Osteoblast (primary cell): ENCODE data around the gene MAP3K2. TPM values are rescaled to one million over a fixed set of nuclear protein-coding genes. Genes with fewer than 3 reads are reported as not detected.

Source experiments
- DNase-seq: peaks from one replicate; pipeline ENCODE4 v3.0.0; 2011; ENCODE audit warnings: low spot score, mixed read lengths; ENCODE audit not compliant: insufficient read length; ENCODE audit errors: missing footprints
- H2AFZ ChIP-seq: 2 replicates; pipeline ENCODE4 v1.6.0; 2011; ENCODE audit warnings: mild to moderate bottlenecking, low read length
- H3K27ac ChIP-seq: 2 replicates; pipeline ENCODE4 v1.5.1; 2011; ENCODE audit warnings: mild to moderate bottlenecking, low read depth, low read length, moderate library complexity
- H3K27me3 ChIP-seq: 2 replicates; pipeline ENCODE4 v1.6.0; 2012; ENCODE audit warnings: mild to moderate bottlenecking, control low read depth, inconsistent platforms, low read length, moderate library complexity; ENCODE audit not compliant: insufficient read depth
- H3K36me3 ChIP-seq: 2 replicates; pipeline ENCODE4 v1.5.1; 2011; ENCODE audit warnings: mild to moderate bottlenecking, low read length, control low read depth, moderate library complexity; ENCODE audit not compliant: insufficient read depth
- H3K4me1 ChIP-seq: 2 replicates; pipeline ENCODE4 v1.5.1; 2011; ENCODE audit warnings: mild to moderate bottlenecking, low read length, control low read depth, moderate library complexity; ENCODE audit not compliant: insufficient read depth
- H3K4me2 ChIP-seq: 2 replicates; pipeline ENCODE4 v1.6.0; 2011; ENCODE audit warnings: mild to moderate bottlenecking, low read length; ENCODE audit not compliant: insufficient read depth
- H3K4me3 ChIP-seq: fragments of 200-600 bp; sonication (generic); 3 replicates; pipeline ENCODE4 v1.5.1; 2012; ENCODE audit warnings: mild to moderate bottlenecking, low read length, inconsistent platforms; ENCODE audit not compliant: insufficient read depth
- H3K79me2 ChIP-seq: 2 replicates; pipeline ENCODE4 v1.6.0; 2012; ENCODE audit warnings: mild to moderate bottlenecking, low read length, control low read depth, inconsistent platforms; ENCODE audit not compliant: insufficient read depth
- H3K9me3 ChIP-seq: 2 replicates; pipeline ENCODE4 v1.5.1; 2011; ENCODE audit warnings: low read depth, low read length, control low read depth
- H4K20me1 ChIP-seq: 2 replicates; pipeline ENCODE4 v1.6.0; 2012; ENCODE audit warnings: mild to moderate bottlenecking, low read length, control low read depth; ENCODE audit not compliant: insufficient read depth
- CTCF ChIP-seq: IDR thresholded peaks from 2 replicates; pipeline ENCODE4 v1.5.1; 2011; ENCODE audit warnings: mild to moderate bottlenecking, low read depth, low read length, moderate library complexity; ENCODE audit errors: extremely low read depth
- total RNA-seq: library from RNA; depleted of rRNA; stranded (reverse); fragments of >200 nt; gene quantifications from 2 replicates; pipeline ENCODE4 v1.2.3, GENCODE V29; 2012

Gene MAP3K2
- total RNA-seq, 1 donor, result 64.1 TPM

GRCh38 chr2:127414638-127415592, 27.1 kb upstream of the MAP3K2 start:
- Histone ChIP-seq H3K4me1 (peaks cover 37% of the 10 kb centered on the region), H3K27me3 (peaks cover 9% of the 10 kb centered on the region), H3K4me3 (no peak overlapping the region), H3K9me3 (no peaks in the 10 kb centered on the region), H2AFZ (no peak overlapping the region), H3K27ac (no peak overlapping the region), H3K4me2 (no peak overlapping the region), H4K20me1 (no peaks in the 10 kb centered on the region), H3K36me3 (no peaks in the 10 kb centered on the region), H3K79me2 (no peaks in the 10 kb centered on the region)
- DNase-seq, result no peak
- no peak for TF ChIP-seq CTCF

- Histone ChIP-seq H3K4me3 (no peak overlapping the region), H3K27me3 (peaks cover 9% of the 10 kb centered on the region), H4K20me1 (no peaks in the 10 kb centered on the region), H3K4me1 (peaks cover 34% of the 10 kb centered on the region), H3K4me2 (no peak overlapping the region), H2AFZ (no peak overlapping the region), H3K79me2 (no peaks in the 10 kb centered on the region), H3K9me3 (no peaks in the 10 kb centered on the region), H3K27ac (peak overlapping the region; percentile 15), H3K36me3 (no peaks in the 10 kb centered on the region)
- DNase-seq, result peak; percentile 91
- TF ChIP-seq CTCF, result no peak
These were observed 26.2 kb upstream of the MAP3K2 start for GRCh38 chr2:127413782-127414637.

GRCh38 chr2:127413200-127413599, 25.4 kb upstream of the MAP3K2 start:
- H3K36me3 ChIP-seq, result no peaks in the 10 kb centered on the region
- no peak overlapping the region for H3K4me2 ChIP-seq

More at GRCh38 chr2:127413200-127413599, 25.4 kb upstream of the MAP3K2 start:
- Histone ChIP-seq H3K9me3 (no peaks in the 10 kb centered on the region), H3K27ac (no peak overlapping the region), H2AFZ (no peak overlapping the region), H3K4me1 (peaks cover 38% of the 10 kb centered on the region), H3K27me3 (peaks cover 9% of the 10 kb centered on the region), H3K4me3 (no peak overlapping the region), H4K20me1 (no peaks in the 10 kb centered on the region), H3K79me2 (no peaks in the 10 kb centered on the region)
- TF ChIP-seq CTCF, result no peak
- DNase-seq, result no peak
